A549 (cell line): ENCODE results near the gene CFL2. TPM values are rescaled to one million over a fixed set of nuclear protein-coding genes. Genes with fewer than 3 reads are reported as not detected.

Experiments
- ATAC-seq, 2 experiments: fragments of 200-7000 bp in 1 of 2; fragments of >200 bp in 1 of 2; cut with Nextera tagmentation in 1 of 2; cut with Tn5 transposase in 1 of 2; 3 replicates each; pipeline versions ENCODE4 v1.8.0 to v1.9.1; 2018 to 2020; ENCODE audit warnings: mild to moderate bottlenecking in 1 of 2, moderate library complexity in 1 of 2
- CTCF ChIA-PET: fragments of 300-600 bp; sonication (Branson Sonifier 250); formaldehyde crosslinking; extraction: SDS; loops from one replicate; lab custom pipeline; 2021; ENCODE audit warnings: antibody characterized with exemption, inconsistent platforms; lab: Yijun Ruan, JAX
- POLR2A ChIA-PET: fragments of 350-600 bp; formaldehyde crosslinking; extraction: SDS; loops from one replicate; lab custom pipeline; 2021; ENCODE audit warnings: antibody characterized with exemption, inconsistent platforms; lab: Yijun Ruan, JAX
- DNase-seq, 2 experiments: peaks; one replicate each; pipeline versions ENCODE4 v3.0.0 to v3.0.0-alpha.2; 2011 to 2016; ENCODE audit warnings: low read depth in 1 of 2, low spot score in 1 of 2
- FAIRE-seq: peaks from 2 replicates; lab custom pipeline; 2011; peaks lifted over from hg19 to GRCh38; lab: Jason Lieb, UNC
- H3K27ac ChIP-seq, 2 experiments: fragments of >200 bp; sonication (Bioruptor Twin); formaldehyde crosslinking; 3 replicates each; pipeline ENCODE4 v1.5.1; 2016 to 2017
- H3K4me1 ChIP-seq: fragments of >200 bp; sonication (Bioruptor Twin); formaldehyde crosslinking; 3 replicates; pipeline ENCODE4 v1.6.1; 2016
- H3K4me2 ChIP-seq: fragments of >200 bp; sonication (Bioruptor Twin); formaldehyde crosslinking; 3 replicates; pipeline ENCODE4 v1.6.1; 2016
- H3K4me3 ChIP-seq: fragments of >200 bp; sonication (Bioruptor Twin); formaldehyde crosslinking; 3 replicates; pipeline ENCODE4 v1.5.1; 2016
- H3K9me3 ChIP-seq: fragments of >200 bp; sonication (Bioruptor Twin); formaldehyde crosslinking; 3 replicates; pipeline ENCODE4 v1.6.1; 2016
- ATOH8 ChIP-seq: fragments of 250-450 bp; sonication (Bioruptor Pico); IDR thresholded peaks from 2 replicates; pipeline ENCODE4 v1.5.0; 2020; ENCODE audit warnings: low read depth, mild to moderate bottlenecking, moderate library complexity
- BHLHE40 ChIP-seq: IDR thresholded peaks from 2 replicates; pipeline ENCODE4 v1.6.1; 2012; ENCODE audit warnings: low read depth, low read length, inconsistent platforms
- CBX2 ChIP-seq: fragments of 200-600 bp; sonication (generic); IDR thresholded peaks from 2 replicates; pipeline ENCODE4 v1.6.1; 2016; ENCODE audit warnings: low read depth, mild to moderate bottlenecking, borderline replicate concordance
- CBX8 ChIP-seq: fragments of 200-600 bp; sonication (generic); IDR thresholded peaks from 2 replicates; pipeline ENCODE4 v1.6.1; 2016
- CEBPB ChIP-seq, 2 experiments: fragments of >200 bp in 1 of 2; sonication (Bioruptor Twin) in 1 of 2; formaldehyde crosslinking in 1 of 2; IDR thresholded peaks; 2 replicates each; pipeline ENCODE4 v1.6.1; 2012 to 2016
- CHD4 ChIP-seq: fragments of 200-600 bp; sonication (generic); IDR thresholded peaks from 2 replicates; pipeline ENCODE4 v1.6.1; 2016; ENCODE audit warnings: antibody characterized with exemption, mild to moderate bottlenecking, borderline replicate concordance
- EHF ChIP-seq: fragments of 250-450 bp; sonication (Bioruptor Pico); IDR thresholded peaks from 2 replicates; pipeline ENCODE4 v1.5.0; 2020; ENCODE audit warnings: mild to moderate bottlenecking
- ESRRA ChIP-seq: fragments of 150-350 bp; IDR thresholded peaks from 2 replicates; pipeline ENCODE4 v1.6.1; 2014; ENCODE audit warnings: mild to moderate bottlenecking, low read length, borderline replicate concordance
- FOXS1 ChIP-seq: fragments of 250-450 bp; sonication (Bioruptor Pico); IDR thresholded peaks from 2 replicates; pipeline ENCODE4 v1.5.0; 2020; ENCODE audit warnings: mild to moderate bottlenecking, moderate library complexity
- GATA3 ChIP-seq: IDR thresholded peaks from 2 replicates; pipeline ENCODE4 v1.6.1; 2012; ENCODE audit warnings: borderline replicate concordance
- HDAC2 ChIP-seq: fragments of 200-600 bp; sonication (generic); IDR thresholded peaks from 2 replicates; pipeline ENCODE4 v1.6.1; 2016
- HMGXB4 ChIP-seq: fragments of 250-450 bp; sonication (Bioruptor Pico); IDR thresholded peaks from 2 replicates; pipeline ENCODE4 v1.5.0; 2021; ENCODE audit warnings: mild to moderate bottlenecking, moderate library complexity, borderline replicate concordance
- HOXA7 ChIP-seq: fragments of 250-450 bp; sonication (Bioruptor Pico); IDR thresholded peaks from 2 replicates; pipeline ENCODE4 v1.5.0; 2020; ENCODE audit warnings: mild to moderate bottlenecking, moderate library complexity
- JUN ChIP-seq, 2 experiments: fragments of >200 bp; sonication (Bioruptor Twin); formaldehyde crosslinking; IDR thresholded peaks; 2 replicates in 1 of 2; 3 replicates in 1 of 2; pipeline ENCODE4 v1.6.1; 2016 to 2017
- JUNB ChIP-seq: fragments of >200 bp; sonication (Bioruptor Twin); formaldehyde crosslinking; IDR thresholded peaks from 2 replicates; pipeline ENCODE4 v1.6.1; 2016
- KDM5A ChIP-seq: fragments of 200-600 bp; sonication (generic); IDR thresholded peaks from 2 replicates; pipeline ENCODE4 v1.6.1; 2016; ENCODE audit warnings: antibody characterized with exemption, mild to moderate bottlenecking
- MAX ChIP-seq: IDR thresholded peaks from 2 replicates; pipeline ENCODE4 v1.6.1; 2012
- MAZ ChIP-seq: fragments of 150-350 bp; IDR thresholded peaks from 2 replicates; pipeline ENCODE4 v1.6.1; 2014; ENCODE audit warnings: antibody characterized with exemption, low read depth, low read length, borderline replicate concordance
- MYC ChIP-seq: IDR thresholded peaks from 2 replicates; pipeline ENCODE4 v1.6.1; 2012; ENCODE audit warnings: mild to moderate bottlenecking, inconsistent platforms, low read length, improper control_type of control experiment, borderline replicate concordance
- NFE2L2 ChIP-seq: fragments of 150-350 bp; conservative IDR thresholded peaks from 2 replicates; pipeline ENCODE4 v1.6.1; 2014; ENCODE audit warnings: low read length
- NR3C1 ChIP-seq: fragments of >200 bp; sonication (Bioruptor Twin); formaldehyde crosslinking; IDR thresholded peaks from 3 replicates; pipeline ENCODE4 v1.6.1; 2017
- PBX3 ChIP-seq: IDR thresholded peaks from 2 replicates; pipeline ENCODE4 v1.6.1; 2012
- PHF8 ChIP-seq: fragments of 200-600 bp; sonication (generic); IDR thresholded peaks from 2 replicates; pipeline ENCODE4 v1.6.1; 2016; ENCODE audit warnings: low read depth, mild to moderate bottlenecking, antibody characterized with exemption, moderate library complexity, borderline replicate concordance
- POLR2AphosphoS2 ChIP-seq: conservative IDR thresholded peaks from 2 replicates; pipeline ENCODE4 v1.6.1; 2012; ENCODE audit warnings: low read length, improper control_type of control experiment, inconsistent platforms
- RNF2 ChIP-seq: fragments of 200-600 bp; sonication (generic); IDR thresholded peaks from 2 replicates; pipeline ENCODE4 v1.6.1; 2016; ENCODE audit warnings: low read depth, mild to moderate bottlenecking, antibody characterized with exemption, moderate library complexity, borderline replicate concordance
- SMC3 ChIP-seq: fragments of >200 bp; sonication (Bioruptor Twin); formaldehyde crosslinking; IDR thresholded peaks from 3 replicates; pipeline ENCODE4 v1.6.1; 2018; ENCODE audit warnings: inconsistent platforms
- ZSCAN20 ChIP-seq: fragments of 250-450 bp; sonication (Bioruptor Pico); IDR thresholded peaks from 2 replicates; pipeline ENCODE4 v1.8.0; 2022; ENCODE audit warnings: mild to moderate bottlenecking, moderate library complexity
- WGBS: methylation state at CpG from one replicate; pipeline ENCODE4 v1.1.6; 2017; ENCODE audit errors: missing lambda C conversion rate; 5-methylcytosine and 5-hydroxymethylcytosine counted together
- polyA plus RNA-seq, 4 experiments: library from polyadenylated mRNA; depleted of rRNA in 3 of 4; stranded (reverse); fragments of >200 nt; fragmentation: RNase III in 1 of 4; extraction: RNeasy Plus Mini Kit Qiagen cat#74134 plus additional on column Dnase treatment in 1 of 4; gene quantifications; 2 replicates in 3 of 4; 3 replicates in 1 of 4; pipeline ENCODE4 v1.2.3, GENCODE V29; 2011 to 2017
- TF ChIP-seq, protein P1 (sequence below): fragments of 200-600 bp; sonication (generic); IDR thresholded peaks from 2 replicates; pipeline ENCODE4 v1.6.1; 2016; ENCODE audit warnings: antibody characterized with exemption, mild to moderate bottlenecking, moderate library complexity

The CFL2 gene
- polyA plus RNA-seq, 2 of the 4 experiments (the other 2 are of a cell fraction), result 105 to 167 TPM

DNA sequence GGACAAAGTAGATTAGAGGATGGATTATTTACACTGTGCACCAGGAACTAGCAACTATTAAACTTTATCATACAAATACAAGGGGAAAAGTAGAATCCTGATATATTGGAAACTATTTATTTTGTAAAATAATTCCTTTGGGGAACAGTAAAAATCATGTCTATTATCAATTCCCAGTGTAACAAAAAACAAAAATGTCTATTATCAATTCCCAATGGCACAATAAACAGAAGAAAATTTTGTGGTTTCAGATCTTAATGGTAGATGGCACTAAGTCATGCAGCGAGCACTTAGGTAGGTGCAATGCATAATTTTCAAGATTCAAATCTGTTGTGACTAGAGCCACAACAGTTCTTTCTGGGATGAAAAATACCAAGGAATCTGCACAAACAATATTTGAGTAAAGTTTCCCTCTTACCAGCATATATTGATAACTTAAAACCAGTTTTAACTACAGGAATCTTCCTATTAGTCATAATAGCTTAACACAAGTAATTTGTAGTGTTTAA lies 13.7 kb downstream of the CFL2 start:
- H3K4me1 ChIP-seq, result peaks cover 42% of the 10 kb centered on the region
- peak; percentile 14 to 56; a peak in 3 of 6 replicates for ATAC-seq
- no peak for TF ChIP-seq CHD4
- TF ChIP-seq ESRRA, result no peak
- TF ChIP-seq, protein P1, sequence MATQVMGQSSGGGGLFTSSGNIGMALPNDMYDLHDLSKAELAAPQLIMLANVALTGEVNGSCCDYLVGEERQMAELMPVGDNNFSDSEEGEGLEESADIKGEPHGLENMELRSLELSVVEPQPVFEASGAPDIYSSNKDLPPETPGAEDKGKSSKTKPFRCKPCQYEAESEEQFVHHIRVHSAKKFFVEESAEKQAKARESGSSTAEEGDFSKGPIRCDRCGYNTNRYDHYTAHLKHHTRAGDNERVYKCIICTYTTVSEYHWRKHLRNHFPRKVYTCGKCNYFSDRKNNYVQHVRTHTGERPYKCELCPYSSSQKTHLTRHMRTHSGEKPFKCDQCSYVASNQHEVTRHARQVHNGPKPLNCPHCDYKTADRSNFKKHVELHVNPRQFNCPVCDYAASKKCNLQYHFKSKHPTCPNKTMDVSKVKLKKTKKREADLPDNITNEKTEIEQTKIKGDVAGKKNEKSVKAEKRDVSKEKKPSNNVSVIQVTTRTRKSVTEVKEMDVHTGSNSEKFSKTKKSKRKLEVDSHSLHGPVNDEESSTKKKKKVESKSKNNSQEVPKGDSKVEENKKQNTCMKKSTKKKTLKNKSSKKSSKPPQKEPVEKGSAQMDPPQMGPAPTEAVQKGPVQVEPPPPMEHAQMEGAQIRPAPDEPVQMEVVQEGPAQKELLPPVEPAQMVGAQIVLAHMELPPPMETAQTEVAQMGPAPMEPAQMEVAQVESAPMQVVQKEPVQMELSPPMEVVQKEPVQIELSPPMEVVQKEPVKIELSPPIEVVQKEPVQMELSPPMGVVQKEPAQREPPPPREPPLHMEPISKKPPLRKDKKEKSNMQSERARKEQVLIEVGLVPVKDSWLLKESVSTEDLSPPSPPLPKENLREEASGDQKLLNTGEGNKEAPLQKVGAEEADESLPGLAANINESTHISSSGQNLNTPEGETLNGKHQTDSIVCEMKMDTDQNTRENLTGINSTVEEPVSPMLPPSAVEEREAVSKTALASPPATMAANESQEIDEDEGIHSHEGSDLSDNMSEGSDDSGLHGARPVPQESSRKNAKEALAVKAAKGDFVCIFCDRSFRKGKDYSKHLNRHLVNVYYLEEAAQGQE, result peak; percentile 16; the same call in 1 of the 2 replicates
- peak overlapping the region; percentile 78 for H3K4me2 ChIP-seq
- H3K9me3 ChIP-seq, result no peaks in the 10 kb centered on the region
- H3K4me3 ChIP-seq, result peak overlapping the region; percentile 9; the same call in 1 of the 3 replicates
- no peak for FAIRE-seq
- ChIA-PET POLR2A (interaction anchor here (1.0 to 2.5 kb wide), 9 partner anchors 9 to 703 kb away, joined by 3 to 29 read pairs (median 4); partner anchors contain the start of genes BAZ1A, CFL2, NFKBIA and PPP2R3C), CTCF (interaction anchor here (1.1 to 2.2 kb wide), 4 partner anchors 10 to 27 kb away, joined by 4 to 13 read pairs (median 10); no protein-coding TSS in a partner anchor)
- WGBS, result 3% methylated on average over 1 of the region's 1 CpG
- DNase-seq, result peak in 1 of 2 experiments; percentile 26
- peak overlapping the region; percentile 77 to 86 for H3K27ac ChIP-seq

DNA sequence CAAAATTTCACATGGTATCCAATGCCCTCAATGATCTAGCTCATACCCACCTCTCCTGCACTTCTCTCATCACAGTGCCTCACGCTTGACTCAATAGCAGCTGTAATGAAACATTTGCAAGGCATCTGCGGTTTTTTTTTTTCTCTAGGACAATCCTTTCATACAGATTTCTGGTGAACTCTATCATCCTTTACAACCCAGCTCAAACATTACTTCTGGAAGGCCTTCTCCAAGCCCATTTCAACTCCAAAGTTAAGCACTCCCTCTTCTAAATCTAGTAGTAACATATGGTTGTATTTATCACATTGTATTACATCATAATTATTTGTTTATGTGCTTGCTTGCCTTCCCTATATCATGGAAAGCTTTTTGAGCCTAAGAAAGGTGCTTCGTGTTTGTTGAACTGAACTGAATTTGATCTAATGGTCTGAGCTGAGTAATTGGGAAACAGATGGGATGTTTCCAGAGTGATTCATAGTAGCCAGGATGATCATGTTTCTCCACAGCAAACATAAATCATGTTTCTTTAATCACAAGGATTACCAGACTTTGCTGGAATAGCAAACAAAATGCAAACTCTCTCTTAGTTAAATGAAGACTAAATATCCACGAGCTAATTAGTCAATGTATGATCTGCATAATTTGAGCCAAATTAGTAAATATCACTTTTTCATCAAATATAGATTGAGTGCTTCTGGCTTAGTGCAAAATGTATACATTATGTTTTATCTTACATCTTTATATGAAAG lies 14.3 kb downstream of the CFL2 start:
- H3K4me2 ChIP-seq, result peak overlapping the region; percentile 78
- no peaks in the 10 kb centered on the region for H3K9me3 ChIP-seq
- POLR2A ChIA-PET, result interaction anchor here (0.5 to 2.5 kb wide), 12 partner anchors 8 to 704 kb away, joined by 3 to 29 read pairs (median 4); partner anchors contain the start of genes BAZ1A, CFL2, NFKBIA and PPP2R3C
- peak overlapping the region; percentile 9; the same call in 1 of the 3 replicates for H3K4me3 ChIP-seq
- ATAC-seq (peak; percentile 93 to 97), DNase-seq (peak; percentile 65 to 90), FAIRE-seq (peak; percentile 100)
- H3K4me1 ChIP-seq, result peaks cover 39% of the 10 kb centered on the region
- WGBS, result 2% methylated on average over 4 of the region's 4 CpGs
- H3K27ac ChIP-seq, result peak overlapping the region; percentile 77 to 86
- CTCF ChIA-PET, result interaction anchor here (0.6 to 2.2 kb wide), 8 partner anchors 9 to 369 kb away, joined by 3 to 13 read pairs (median 4); no protein-coding TSS in a partner anchor
- TF ChIP-seq CBX2, result no peak
- TF ChIP-seq HMGXB4 (CRISPR knock-in tag), result no peak
- peak; percentile 84 to 95 for TF ChIP-seq CEBPB (IDR thresholded peaks at IDR 0.05)
- no peak for TF ChIP-seq BHLHE40
- TF ChIP-seq POLR2AphosphoS2, result no peak
- peak; percentile 59; the same call in 1 of the 2 replicates for TF ChIP-seq MAX
- TF ChIP-seq PHF8, result no peak
- no peak for TF ChIP-seq EHF (CRISPR knock-in tag)
- no peak for TF ChIP-seq ATOH8
- no peak for TF ChIP-seq FOXS1 (CRISPR knock-in tag)
- no peak for TF ChIP-seq RNF2
- no peak for TF ChIP-seq NR3C1
- no peak for TF ChIP-seq MAZ
- TF ChIP-seq CBX8, result no peak
- peak; percentile 33; the same call in 1 of the 2 replicates for TF ChIP-seq PBX3
- no peak for TF ChIP-seq HDAC2
- no peak for TF ChIP-seq ZSCAN20
- no peak for TF ChIP-seq KDM5A
- TF ChIP-seq SMC3, result no peak
- no peak for TF ChIP-seq HOXA7 (CRISPR knock-in tag)
- peak; percentile 93 for TF ChIP-seq GATA3
- TF ChIP-seq CHD4, result no peak
- TF ChIP-seq JUN (IDR thresholded peaks at IDR 0.05), result peak; percentile 78 to 87; a peak in 4 of 5 replicates
- TF ChIP-seq NFE2L2, result no peak
- TF ChIP-seq JUNB, result peak; percentile 93
- no peak for TF ChIP-seq MYC
